Cardiac muscle cell (in vitro differentiated cells and primary cell): ENCODE data around the gene CACNA1H. TPM values are rescaled to one million over a fixed set of nuclear protein-coding genes. Genes with fewer than 3 reads are reported as not detected.

Source experiments
- DNase-seq, 2 donors: peaks; one replicate each; pipeline versions ENCODE4 v3.0.0 to v3.0.0-alpha.2; 2010 to 2017; ENCODE audit warnings: low read depth in 1 of 2, low spot score in 1 of 2
- H3K27ac ChIP-seq: fragments of 200-600 bp; sonication (generic); 2 replicates; pipeline ENCODE4 v1.5.1; 2016
- H3K27me3 ChIP-seq: fragments of 200-600 bp; sonication (generic); 2 replicates; pipeline ENCODE4 v1.6.0; 2016; ENCODE audit warnings: control low read depth
- H3K36me3 ChIP-seq: fragments of 200-600 bp; sonication (generic); 2 replicates; pipeline ENCODE4 v1.5.1; 2016; ENCODE audit warnings: control low read depth
- H3K4me1 ChIP-seq: fragments of 200-600 bp; sonication (generic); 2 replicates; pipeline ENCODE4 v1.8.1; 2017; ENCODE audit warnings: low read depth, mild to moderate bottlenecking, mixed run types
- H3K4me3 ChIP-seq: fragments of 200-600 bp; sonication (generic); 2 replicates; pipeline ENCODE4 v1.5.1; 2016; ENCODE audit warnings: mild to moderate bottlenecking
- H3K9me3 ChIP-seq: fragments of 200-600 bp; sonication (generic); 2 replicates; pipeline ENCODE4 v1.5.1; 2017; ENCODE audit warnings: low read depth, mild to moderate bottlenecking, control low read depth
- CTCF ChIP-seq: IDR thresholded peaks from 2 replicates; pipeline ENCODE4 v1.5.1; 2012; ENCODE audit warnings: low read depth, mild to moderate bottlenecking, low read length
- polyA plus RNA-seq: library from polyadenylated mRNA; unstranded; fragments of >200 nt; fragmentation: Nextera tagmentation; extraction: Ambion mirVana; gene quantifications from 2 replicates; pipeline ENCODE4 v1.2.1, GENCODE V29; 2016
- total RNA-seq: library from RNA; depleted of rRNA; stranded (reverse); fragments of >200 nt; gene quantifications from 2 replicates; pipeline ENCODE4 v1.2.3, GENCODE V29; 2016

CACNA1H gene
- total RNA-seq (30.4 and 66.1 TPM in 2 replicates), polyA plus RNA-seq (8.9 and 16.5 TPM in 2 replicates)

- Histone ChIP-seq H3K27me3 (no peaks in the 10 kb centered on the region), H3K9me3 (no peaks in the 10 kb centered on the region), H3K36me3 (no peaks in the 10 kb centered on the region), H3K4me1 (peaks cover 7% of the 10 kb centered on the region), H3K4me3 (peak within 1 kb of the TSS; percentile 92), H3K27ac (no peak within 1 kb of the TSS)
- peak in 1 of 2 donors; percentile 73 for DNase-seq
- no peak for TF ChIP-seq CTCF
These were observed at the start of gene CACNA1H for GRCh38 chr16:1152651-1153259. Gene CACNA1H (plus strand): TSS chr16:1153106. CDS start chr16:1153738, 632 bp downstream.

GRCh38 chr16:1103636-1103980 is 49.3 kb upstream of the CACNA1H start:
- H3K27me3 ChIP-seq, result peaks cover 20% of the 10 kb centered on the region
- peaks cover 9% of the 10 kb centered on the region for H3K4me1 ChIP-seq
- H3K4me3 ChIP-seq, result no peak overlapping the region
- DNase-seq, result no peak
- TF ChIP-seq CTCF, result no peak
- no peaks in the 10 kb centered on the region for H3K36me3 ChIP-seq
- no peak overlapping the region for H3K27ac ChIP-seq
- H3K9me3 ChIP-seq, result no peaks in the 10 kb centered on the region

- H3K4me1 ChIP-seq, result peaks cover 5% of the 10 kb centered on the region
These were observed 46.9 kb upstream of the CACNA1H start for GRCh38 chr16:1105888-1106620.

GRCh38 chr16:1106659-1107058 is 46.2 kb upstream of the CACNA1H start:
- Histone ChIP-seq H3K9me3 (no peaks in the 10 kb centered on the region), H3K4me1 (peaks cover 5% of the 10 kb centered on the region), H3K27ac (no peak overlapping the region), H3K36me3 (no peaks in the 10 kb centered on the region), H3K27me3 (peaks cover 20% of the 10 kb centered on the region), H3K4me3 (no peak overlapping the region)
- no peak for TF ChIP-seq CTCF
- no peak for DNase-seq

More at GRCh38 chr16:1105888-1106620, 46.9 kb upstream of the CACNA1H start:
- H3K27me3 ChIP-seq, result peaks cover 20% of the 10 kb centered on the region
- H3K36me3 ChIP-seq, result no peaks in the 10 kb centered on the region
- no peak overlapping the region for H3K4me3 ChIP-seq
- peak; percentile 61 to 90 for DNase-seq
- H3K9me3 ChIP-seq, result no peaks in the 10 kb centered on the region
- H3K27ac ChIP-seq, result no peak overlapping the region
- peak; percentile 77 for TF ChIP-seq CTCF

- H3K4me1 ChIP-seq, result peaks cover 5% of the 10 kb centered on the region
- no peak for DNase-seq
- H3K36me3 ChIP-seq, result no peaks in the 10 kb centered on the region
- H3K27me3 ChIP-seq, result peaks cover 20% of the 10 kb centered on the region
- no peak for TF ChIP-seq CTCF
- H3K4me3 ChIP-seq, result no peak overlapping the region
- no peaks in the 10 kb centered on the region for H3K9me3 ChIP-seq
- no peak overlapping the region for H3K27ac ChIP-seq
These were observed 45.8 kb upstream of the CACNA1H start for GRCh38 chr16:1107141-1107540.
